Inflammatory macrophage treated with lipopolysaccharide for 4 hours (primary cell): ENCODE measurements around the gene RPS27L.

ENCODE experiments used
- DNase-seq: peaks from one replicate; pipeline ENCODE4 v3.0.0-alpha.2; 2020

Gene RPS27L

GRCh38 chr15:63187589-63188226, 30.4 kb upstream of the RPS27L start:
- DNase-seq = no peak

DNA sequence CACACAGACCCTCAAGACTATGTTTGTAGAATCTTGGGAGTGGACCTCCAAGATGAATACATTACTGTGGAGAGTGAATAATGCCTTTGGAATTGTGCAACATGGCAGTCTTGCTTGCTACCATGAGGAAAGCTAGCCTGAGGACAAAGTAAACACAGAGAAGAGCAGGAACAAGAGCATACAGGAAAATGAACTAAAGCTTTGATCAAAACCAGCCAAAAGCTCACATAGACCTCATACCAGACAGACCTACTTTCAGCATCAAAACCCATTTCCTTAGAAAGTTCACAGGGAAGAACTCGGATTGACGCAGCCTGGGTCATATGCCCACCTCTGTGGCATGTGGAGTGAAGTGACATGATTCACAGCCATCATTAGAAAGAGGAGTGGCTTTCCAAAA, 28.8 kb upstream of the RPS27L start:
- no peak for DNase-seq

GRCh38 chr15:63185206-63185605, 27.9 kb upstream of the RPS27L start:
- DNase-seq = no peak

GRCh38 chr15:63181648-63182047, 24.4 kb upstream of the RPS27L start:
- peak; percentile 88 for DNase-seq

DNA sequence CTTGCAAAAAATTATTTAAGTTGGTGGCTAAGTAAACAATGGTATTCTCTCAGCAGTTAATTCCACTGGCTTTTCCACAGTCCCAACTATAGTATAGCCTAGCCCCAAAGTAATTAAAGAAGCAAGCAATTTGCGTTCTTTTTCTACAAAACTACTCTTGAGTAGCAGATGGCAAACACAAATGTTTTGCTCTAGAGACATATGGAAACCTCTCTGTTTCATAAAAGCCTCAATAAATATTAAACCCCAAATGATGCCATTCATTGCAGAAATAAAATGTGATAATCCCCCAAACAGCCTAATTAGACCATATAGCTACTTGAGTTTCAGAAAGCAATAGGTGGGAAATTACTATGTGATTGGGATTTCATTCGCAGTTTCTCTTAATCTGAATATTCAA, 23.5 kb upstream of the RPS27L start:
- DNase-seq = no peak

DNA sequence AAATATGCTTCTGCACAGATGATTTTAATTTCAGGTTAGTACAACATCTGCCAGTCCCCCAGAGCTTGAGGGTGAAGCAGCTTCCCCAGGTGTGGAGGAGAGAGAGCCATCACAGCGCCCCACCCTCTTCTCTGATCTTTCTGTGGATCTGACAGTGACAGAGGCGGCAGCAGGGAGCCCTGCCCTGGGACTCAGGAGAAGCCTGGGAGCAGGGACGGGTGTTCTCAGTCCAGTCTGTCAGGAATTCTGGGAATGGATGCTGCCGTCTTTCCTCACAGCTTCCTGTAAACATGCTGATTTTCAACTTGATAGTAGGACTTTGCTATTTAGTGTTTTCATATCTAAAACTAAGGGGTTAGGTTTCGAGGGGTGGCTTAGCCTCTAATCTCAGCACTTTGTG, 20.8 kb upstream of the RPS27L start:
- no peak for DNase-seq

GRCh38 chr15:63176302-63176701, 19.0 kb upstream of the RPS27L start:
- DNase-seq = no peak

DNA sequence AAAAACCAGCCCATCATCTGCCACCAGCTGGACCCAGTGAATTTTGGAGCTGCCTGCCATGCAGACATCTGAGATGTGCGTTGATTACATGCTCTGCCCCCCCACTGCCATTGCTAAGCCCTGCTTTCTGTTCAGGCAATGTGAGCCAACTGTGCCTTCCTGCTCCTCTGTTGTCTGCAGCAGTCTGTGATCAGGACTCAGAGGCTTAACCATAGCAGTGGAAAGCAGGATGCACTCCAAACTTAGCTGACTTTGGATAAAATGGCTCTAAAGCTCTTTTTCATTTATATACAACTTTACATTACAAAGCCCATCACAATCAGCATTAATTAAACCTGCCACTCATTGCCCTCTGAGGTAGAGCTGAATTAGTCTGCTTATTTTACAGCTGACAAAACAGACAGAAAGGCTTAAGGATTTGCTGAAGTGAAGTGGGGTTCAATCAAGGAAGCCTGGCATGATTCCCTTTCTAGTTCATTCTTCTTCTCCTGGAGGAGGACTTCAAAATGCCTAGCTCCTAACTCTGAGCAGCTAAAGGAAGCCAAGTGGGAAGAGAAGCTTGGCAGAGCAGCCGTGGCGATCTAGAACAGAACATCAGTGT, 15.7 kb upstream of the RPS27L start:
- DNase-seq = no peak

DNA sequence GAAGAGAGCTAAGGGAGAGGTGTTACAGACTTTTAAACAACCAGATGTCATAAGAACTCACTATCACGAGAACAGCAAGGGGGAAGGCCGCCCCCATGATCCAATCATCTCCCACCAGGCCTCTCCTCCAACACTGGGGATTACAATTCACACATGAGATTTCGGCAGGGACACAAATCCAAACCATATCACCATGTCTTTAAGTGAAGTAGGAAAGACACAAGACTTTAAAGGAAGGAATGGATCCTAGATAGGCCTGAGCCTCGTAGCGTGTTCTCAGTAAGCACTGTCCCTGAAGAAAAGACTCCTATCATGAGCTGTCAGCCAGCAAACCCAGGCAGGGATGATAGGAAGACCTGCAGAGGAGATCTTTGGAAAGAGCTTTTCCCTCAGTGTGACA, 15.1 kb upstream of the RPS27L start:
- DNase-seq = no peak

- no peak for DNase-seq
These were observed 12.5 kb upstream of the RPS27L start for GRCh38 chr15:63169788-63170187.

DNA sequence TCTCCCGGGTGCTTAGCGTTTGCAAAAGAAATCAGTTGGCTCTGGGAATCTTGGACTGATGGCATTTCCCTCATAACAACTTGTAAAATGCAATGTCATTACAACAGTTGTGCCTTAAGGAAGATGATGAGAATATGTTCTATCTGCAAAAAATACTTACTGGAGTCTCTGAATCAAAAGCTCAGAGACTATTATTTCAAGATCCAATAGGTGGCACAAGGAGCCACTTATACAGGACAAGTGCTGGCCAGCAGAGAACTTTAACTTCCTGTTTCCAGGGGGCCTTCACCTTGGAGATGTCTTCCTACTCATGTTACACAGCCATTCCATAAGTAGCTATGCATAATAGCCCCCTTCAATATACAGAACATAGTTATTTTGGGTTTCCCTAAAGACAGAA, 8.9 kb upstream of the RPS27L start:
- peak; percentile 60 for DNase-seq

GRCh38 chr15:63165166-63165859, 8.0 kb upstream of the RPS27L start:
- DNase-seq = no peak

GRCh38 chr15:63163217-63163616, 5.9 kb upstream of the RPS27L start:
- no peak for DNase-seq

DNA sequence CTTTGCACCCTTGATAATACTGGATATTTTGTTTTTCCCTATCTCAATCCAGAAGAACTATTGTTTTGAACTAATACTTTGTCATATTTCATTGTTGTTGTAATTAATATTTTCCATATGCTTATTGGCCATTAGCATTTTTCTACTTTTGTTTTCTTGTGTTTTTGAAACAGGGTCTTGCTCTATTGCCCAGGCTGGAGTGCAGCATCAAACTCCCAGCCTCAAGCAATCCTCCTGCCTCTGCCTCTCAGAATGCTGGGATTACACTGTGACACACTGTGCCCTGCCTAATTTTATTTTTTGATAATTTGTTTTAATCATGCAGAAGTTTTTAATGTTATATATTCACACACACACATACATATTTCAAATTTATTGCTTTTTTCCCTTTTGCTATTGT, 3.4 kb upstream of the RPS27L start:
- DNase-seq = no peak

DNA sequence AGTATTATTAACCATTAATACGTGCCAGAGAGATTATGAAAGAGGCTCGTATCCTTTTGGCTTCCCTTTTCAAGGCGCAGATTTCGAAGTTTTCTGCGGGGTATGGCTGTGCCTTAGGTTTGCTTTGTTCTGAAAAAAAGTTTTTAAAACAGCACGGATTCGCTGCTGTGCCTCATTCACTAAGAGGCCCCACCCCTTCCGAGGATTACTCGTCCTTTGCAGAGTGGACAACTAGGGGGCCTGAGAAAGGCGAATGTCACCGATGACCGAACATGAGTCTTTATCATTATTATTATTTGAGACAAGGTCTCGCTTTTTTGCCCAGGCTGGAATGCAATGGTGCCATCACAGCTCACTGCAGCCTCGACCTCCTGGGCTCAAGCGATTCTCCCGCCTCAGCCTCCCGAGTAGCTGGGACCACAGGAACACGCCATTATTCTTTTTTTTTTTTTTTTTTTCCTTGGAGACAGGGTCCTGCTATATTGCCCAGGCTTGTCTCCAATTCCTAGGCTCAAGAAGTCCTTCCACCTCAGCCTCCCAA, 684 bp upstream of the RPS27L start:
- peak; percentile 73 for DNase-seq

GRCh38 chr15:63156755-63157117, 541 bp downstream of the RPS27L start:
- peak; percentile 67 for DNase-seq

GRCh38 chr15:63156086-63156710, 1.1 kb downstream of the RPS27L start:
- DNase-seq = peak; percentile 35

DNA sequence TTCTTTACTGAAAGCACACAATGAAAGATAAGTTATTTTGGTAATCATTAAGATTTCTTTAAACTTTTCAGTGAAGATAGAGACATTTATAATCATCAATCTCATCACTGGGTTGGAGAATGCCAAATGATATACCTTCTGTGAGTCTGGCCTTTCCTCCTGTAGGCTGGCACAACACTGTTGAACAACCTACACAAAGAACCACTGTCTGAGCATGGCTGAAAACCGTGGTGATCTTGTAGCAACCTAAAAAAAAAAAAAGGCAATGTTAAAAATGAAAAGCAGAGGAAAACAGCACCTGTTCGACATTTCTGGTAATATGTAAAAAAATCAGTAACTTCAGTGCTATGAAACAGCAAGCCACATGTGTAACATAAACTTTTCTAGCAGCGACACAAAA, 1.8 kb downstream of the RPS27L start:
- DNase-seq = no peak

DNA sequence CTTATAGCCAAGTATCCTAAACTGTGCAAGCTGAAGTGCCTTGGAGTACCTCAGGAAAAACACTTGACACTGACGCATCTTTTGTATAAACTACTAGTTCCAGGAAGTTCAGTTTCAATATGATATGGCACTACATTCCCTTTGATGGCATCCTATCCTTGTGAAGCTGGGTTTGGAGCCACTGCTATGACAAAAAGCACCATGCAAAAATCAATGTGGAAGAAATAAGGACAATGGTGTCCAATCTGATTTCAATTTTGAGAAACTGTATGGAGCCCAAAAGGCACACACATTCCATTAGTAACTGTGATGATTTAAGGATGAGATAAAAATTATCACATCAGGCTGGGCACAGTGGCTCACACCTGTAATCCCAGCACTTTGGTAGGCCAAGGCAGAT, 5.6 kb downstream of the RPS27L start:
- no peak for DNase-seq

- DNase-seq = no peak
These were observed 10.6 kb downstream of the RPS27L start for GRCh38 chr15:63146684-63147083.

DNA sequence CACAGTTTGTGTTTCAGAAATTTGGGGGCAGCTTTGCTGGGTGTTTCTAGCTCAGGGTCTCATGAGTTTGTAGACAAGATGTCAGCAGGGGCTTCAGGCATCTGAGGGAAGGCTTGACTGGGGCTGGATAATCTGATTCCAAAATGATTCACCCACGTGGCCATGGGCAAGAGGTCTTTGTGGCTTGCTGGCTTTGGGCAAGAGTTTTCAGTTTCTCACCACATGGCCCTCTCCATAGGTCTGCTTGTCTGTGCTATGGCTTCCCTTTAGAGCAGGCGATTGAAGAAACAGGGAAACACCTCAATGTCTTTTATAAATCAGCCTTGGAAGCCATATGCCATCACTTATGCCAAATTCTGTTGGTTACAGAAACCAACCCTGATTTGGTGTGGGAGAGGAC, 11.9 kb downstream of the RPS27L start:
- no peak for DNase-seq

DNA sequence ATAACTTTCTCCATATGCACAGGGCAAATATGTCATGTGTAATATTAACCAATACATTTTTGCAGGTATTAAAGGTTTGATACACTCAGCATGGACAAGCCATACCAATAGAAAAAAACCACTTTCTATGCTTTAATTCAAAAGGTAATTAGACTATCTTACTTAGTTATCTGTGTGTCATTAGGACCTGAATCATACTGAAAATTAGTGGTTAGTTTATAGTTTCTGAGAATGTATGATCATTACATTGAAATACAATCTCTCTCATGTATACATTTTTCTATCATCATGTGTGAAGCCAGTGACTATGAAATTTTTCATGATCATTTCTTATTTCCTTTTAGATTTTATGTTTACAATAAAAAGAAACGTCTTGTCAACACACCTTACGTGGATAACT, 16.3 kb downstream of the RPS27L start:
- DNase-seq = no peak

DNA sequence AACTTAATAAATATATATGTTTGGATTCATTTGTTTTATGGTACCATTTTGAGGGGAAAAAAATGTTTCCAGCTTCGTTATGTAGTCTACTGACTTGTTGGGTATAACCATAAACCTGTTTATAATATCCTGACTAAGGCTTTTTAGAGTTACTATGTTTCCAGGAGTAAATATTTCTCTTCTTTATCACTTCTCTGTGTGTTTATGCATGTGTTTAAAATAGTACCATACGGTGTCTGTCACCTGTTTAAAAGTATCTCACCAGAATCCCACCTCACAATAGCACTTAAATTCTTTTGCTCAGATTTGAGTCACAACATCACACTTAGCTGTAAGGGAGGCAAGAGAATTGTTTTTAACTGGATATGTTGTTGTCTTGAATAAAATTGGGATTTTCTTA, 20.5 kb downstream of the RPS27L start:
- no peak for DNase-seq

DNA sequence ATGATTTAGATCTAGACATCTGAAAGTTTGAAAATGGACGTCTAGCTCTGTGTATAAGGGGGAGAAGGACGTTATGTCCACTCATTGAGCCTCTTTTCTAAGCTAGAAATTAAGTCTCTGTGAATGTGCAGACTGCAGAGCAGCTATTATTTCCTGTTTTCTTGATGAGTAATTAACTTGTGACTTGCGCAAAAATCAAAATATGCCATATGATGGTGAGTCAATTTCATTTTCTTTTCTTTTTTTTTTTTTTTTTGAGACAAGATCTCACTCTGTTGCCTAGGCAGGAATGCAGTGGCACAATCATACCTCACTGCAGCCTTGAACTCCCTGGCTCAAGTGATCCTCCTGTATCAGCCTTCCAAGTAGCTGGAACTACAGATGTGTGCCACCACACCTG, 21.5 kb downstream of the RPS27L start:
- DNase-seq = peak; percentile 94
